GM12873 (cell line): ENCODE data around the gene ARPC1A.

Source experiments
- CTCF ChIP-seq: IDR thresholded peaks from 2 replicates; pipeline ENCODE4 v1.5.1; 2012; ENCODE audit warnings: low read depth, mild to moderate bottlenecking, moderate library complexity, low read length, control low read depth; ENCODE audit not compliant: insufficient read depth; ENCODE audit errors: missing control alignments

ARPC1A gene

GRCh38 chr7:99293650-99294049, 32.0 kb upstream of the ARPC1A start:
- TF ChIP-seq CTCF, result no peak

GRCh38 chr7:99296471-99296870, 29.2 kb upstream of the ARPC1A start:
- TF ChIP-seq CTCF, result no peak

GRCh38 chr7:99301496-99301895, 24.2 kb upstream of the ARPC1A start:
- TF ChIP-seq CTCF, result no peak

GRCh38 chr7:99305473-99306260, 20.0 kb upstream of the ARPC1A start:
- no peak for TF ChIP-seq CTCF

GRCh38 chr7:99308461-99309074, 17.1 kb upstream of the ARPC1A start:
- TF ChIP-seq CTCF, result no peak

GRCh38 chr7:99309111-99309510, 16.6 kb upstream of the ARPC1A start:
- TF ChIP-seq CTCF, result no peak

- no peak for TF ChIP-seq CTCF
Measured at GRCh38 chr7:99310004-99310403, 15.7 kb upstream of the ARPC1A start.
